DMS153 treated with DMSO at 0.1 percent for 48 hours (cell line): ENCODE measurements around the gene IL17C.
"Not testable (repeated sequence)": the region's sequence is repeated elsewhere in the genome, so short reads cannot be mapped to it uniquely, and the experiment has no call there.

Experiments
- DNase-seq: peaks from one replicate; lab custom pipeline; 2025; ENCODE audit not compliant: unreplicated experiment; lab: John Stamatoyannopoulos, UW

The IL17C gene

DNA sequence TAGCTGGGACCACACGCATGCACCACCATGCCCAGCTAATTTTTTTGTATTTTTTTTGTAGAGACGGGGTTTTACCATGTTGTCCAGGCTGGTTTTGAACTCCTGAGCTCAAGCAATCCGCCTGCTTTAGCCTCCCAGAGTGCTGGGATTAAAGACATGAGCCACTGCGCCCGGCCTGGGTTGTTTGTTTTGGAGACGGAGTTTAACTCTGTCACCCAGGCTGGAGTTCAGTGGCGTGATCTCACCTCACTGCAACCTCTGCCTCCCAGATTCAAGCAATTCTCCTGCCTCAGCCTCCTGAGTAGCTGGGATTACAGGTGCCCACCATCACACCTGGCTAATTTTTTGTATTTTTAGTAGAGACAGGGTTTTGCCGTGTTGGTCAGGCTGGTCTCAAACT lies 28.9 kb upstream of the IL17C start:
- DNase-seq, result not testable (repeated sequence)

DNA sequence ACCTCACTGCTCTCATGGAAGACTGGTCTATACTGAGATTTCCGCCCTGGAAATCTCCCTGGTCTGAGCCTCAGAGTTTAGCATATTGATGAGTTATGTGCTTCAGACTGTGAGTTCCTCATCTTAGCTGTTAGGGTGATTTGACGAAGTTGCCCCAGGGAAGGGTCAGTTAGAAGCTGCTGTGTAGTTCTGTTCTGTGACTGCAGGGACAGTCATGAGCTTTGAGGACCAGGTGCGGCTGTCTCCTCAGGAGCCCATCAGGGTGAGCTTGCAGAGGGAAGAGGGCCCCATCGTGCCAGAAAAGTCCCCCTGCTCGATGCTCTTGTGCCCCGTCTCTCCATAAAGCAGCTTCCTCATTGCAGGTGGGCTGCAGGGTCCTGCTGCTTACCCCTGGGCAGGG lies 28.3 kb upstream of the IL17C start:
- DNase-seq, result no peak

DNA sequence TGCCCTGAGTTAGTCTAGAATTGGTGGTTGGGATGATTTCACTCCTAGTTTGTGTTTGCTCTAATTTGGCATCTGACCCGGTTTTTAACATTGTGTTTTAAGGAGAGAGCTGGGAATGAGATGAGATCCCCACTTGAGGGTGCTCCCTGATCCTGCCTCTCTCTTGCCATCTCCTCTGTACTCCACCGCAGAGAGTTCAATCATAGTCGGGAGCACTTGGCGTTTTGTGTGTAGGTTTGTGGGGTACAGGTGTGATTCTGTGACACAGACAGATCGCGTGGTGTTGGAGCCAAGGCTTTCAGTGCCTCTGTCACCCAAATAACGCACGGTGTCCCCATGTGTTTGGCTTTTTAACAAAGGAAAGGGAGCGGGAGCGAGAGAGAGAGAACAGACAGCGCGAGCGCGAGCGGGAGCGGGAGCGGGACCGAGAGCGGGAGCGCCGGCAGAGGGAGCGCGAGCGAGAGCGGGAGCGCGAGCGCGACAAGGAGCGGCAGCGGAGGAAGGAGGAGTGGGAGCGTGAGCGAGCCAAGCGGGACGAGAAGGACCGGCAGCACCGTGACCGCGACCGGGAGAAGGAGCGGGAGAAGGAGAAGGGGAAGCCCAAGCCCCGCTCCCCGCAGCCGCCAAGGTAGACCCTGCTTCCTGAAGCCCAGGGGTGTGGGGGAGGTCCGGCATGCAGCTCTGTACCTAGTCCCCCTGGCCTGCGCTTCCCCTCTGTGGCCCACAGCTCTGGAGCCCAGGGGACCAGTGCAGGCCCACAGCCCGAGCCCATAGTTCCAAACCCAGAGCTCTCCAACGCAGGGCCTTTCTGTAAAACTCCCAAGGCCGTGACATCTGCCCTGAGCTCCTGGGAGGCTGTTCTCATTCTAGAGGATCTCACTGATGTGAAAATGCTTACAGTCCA lies 27.2 kb upstream of the IL17C start:
- DNase-seq, result no peak

DNA sequence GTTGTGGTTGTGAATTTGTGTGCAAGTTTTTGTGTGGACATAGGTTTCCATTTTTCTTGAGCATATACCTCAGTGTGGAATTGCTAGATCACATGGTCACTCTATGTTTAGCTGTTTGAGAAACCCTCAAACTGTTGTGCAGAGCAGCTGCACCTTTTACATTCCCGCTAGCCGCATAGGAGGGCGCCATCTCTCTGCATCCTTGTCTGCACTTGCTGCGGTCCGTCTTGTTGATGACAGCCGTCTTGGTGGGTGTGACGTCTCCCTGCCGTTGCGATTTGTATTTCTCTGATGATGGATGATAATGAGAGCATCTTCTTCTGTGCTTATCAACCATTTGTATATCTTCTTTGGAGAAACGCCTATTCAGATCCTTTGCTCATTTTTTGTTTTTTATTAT lies 25.1 kb upstream of the IL17C start:
- DNase-seq, result no peak

DNA sequence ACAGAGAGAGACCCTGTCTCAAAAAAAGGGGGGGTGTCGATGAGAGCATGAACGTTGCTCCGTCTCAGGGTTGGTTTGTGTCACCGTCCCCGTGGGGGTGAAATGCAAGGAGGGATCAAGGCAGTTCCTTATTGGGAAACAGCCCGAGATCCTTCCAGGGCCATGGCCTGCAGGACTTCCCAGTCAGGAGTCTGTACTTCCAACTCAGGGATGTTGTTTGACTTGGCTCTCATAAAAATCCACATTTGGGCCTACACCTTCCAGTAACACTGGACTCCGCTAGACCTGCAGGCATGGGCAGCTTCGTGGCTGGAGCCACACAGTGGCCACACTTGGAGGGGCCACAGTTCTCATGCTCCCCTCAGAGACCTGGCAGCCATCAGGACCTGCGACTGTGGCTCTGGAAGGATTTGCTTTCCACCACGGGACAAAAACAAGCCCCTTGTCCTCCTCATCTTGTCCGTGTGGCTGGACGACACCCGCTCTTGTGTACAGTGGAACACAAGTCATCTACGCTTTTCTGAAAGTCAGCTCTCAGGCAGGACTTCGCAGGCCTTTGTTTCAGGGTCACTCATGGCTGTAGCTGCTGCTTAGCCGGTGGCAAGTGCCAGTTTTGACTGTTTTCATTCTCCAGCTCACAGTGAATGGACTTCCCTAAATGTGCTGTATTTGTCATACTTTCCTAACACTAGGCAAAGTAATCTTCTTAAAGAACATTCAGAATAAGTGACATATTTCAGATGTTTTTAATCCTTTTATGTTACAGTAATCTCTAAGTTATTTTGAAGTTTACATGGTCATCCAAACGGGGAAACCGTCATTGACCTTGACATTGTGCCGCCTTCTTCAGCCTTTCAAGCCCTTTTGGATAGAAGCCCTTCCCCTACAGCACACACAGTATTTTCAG lies 24.2 kb upstream of the IL17C start:
- DNase-seq, result no peak

DNA sequence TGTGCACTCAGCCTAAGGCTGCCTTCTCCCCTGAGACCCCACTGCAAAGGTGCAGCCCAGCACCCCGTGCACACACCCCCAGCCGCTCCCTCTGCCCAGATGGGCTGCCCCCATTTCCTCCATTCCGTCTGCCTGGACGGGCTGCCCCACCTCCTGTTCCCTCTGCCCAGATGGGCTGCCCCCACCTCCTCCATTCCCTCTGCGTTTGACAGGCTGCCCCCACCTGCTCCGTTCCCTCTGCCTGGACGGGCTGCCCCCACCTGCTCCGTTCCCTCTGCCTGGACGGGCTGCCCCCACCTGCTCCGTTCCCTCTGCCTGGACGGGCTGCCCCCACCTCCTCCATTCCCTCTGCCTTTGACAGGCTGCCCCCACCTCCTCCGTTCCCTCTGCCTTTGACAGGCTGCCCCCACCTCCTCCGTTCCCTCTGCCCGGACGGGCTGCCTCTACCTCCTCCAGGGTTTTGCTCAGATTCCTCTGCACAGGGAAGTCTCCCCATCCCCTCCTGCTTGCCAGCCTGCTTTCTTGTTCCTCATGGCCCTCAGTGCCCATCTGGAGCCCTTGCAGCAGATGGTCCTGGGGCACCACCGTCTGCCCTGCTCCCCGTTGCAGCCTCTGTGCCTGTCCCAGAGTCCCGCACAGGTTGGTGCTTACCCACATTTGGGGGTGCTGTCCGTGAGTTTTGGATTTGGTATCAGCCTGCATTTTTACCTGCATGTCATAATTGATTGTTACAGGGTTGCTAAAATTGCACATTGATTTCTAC lies 23.4 kb upstream of the IL17C start:
- DNase-seq, result no peak

DNA sequence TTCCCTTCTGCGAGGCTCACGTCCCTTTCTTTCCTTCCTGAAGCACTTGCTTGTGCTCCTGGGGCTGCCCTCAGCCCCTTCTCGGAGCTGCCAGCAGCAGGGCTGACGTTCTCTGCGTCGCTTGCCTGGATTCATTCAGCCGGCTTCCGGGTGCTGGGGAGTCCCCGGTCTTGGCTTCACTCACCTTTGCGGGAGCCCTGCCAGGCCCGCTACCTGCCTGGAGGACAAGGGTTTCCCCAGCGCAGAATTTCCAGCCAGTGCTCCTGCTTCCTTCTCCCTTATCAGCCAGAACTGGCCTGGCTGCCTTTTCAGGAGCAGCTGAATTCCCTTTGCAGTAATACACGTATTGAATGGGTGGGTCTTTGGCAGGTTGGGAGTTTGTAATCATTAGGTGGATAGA lies 22.1 kb upstream of the IL17C start:
- peak; percentile 35 for DNase-seq

DNA sequence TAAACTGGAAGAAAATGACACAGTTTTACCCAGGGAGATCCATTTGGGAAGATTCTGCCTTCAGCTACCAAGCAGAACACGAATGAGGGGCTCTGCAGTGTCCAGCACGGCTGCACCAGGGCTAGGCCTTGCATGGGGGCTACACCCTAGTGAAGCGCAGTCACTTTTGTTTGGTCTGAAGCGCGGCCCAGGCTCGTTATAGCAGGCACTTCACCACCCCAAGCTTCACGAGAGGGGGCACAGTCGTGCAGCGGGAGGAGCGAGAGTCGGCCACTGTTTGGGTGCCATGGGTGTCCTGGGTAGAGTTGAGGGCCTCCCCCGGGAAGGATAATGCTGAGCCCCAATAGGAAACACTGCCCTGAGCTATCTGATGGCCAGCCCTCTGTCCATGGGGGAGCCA lies 21.6 kb upstream of the IL17C start:
- no peak for DNase-seq

DNA sequence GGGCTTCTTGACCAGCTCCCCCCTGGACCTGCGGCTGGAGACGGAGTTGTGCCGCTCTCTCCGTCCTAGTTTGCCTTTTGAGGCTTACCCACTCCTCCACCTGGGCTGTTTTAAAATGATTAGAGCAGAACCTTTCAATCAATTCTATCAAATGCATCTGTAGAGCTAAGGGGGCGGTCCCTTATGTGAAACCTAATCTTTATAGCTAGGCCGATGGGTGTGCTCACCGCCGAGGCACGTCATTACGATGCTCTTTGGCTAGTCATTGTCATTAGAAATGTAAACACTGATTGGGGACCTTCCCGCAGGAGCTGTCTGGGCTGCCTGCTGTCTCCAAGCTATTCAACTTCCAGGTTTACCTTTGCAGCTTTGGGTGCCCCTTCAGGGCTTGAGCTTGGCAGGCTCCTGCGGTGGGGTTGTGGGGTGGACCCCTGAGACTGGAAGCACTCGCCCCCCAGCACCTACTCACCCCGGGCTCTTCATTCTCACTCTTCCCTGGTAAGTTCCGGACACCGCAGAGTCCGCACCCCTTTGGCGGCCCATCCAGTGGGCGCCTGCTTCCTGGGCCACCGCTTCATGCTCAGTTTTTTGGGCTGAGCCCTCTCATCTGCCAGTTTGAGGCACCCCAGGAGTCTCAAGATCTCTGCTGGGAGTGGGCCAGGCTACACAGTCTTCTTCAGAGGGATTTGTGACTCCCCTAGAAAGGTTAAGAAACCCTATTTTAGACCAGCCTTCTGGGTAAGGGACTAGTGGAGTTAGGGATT lies 20.9 kb upstream of the IL17C start:
- peak; percentile 81 for DNase-seq

DNA sequence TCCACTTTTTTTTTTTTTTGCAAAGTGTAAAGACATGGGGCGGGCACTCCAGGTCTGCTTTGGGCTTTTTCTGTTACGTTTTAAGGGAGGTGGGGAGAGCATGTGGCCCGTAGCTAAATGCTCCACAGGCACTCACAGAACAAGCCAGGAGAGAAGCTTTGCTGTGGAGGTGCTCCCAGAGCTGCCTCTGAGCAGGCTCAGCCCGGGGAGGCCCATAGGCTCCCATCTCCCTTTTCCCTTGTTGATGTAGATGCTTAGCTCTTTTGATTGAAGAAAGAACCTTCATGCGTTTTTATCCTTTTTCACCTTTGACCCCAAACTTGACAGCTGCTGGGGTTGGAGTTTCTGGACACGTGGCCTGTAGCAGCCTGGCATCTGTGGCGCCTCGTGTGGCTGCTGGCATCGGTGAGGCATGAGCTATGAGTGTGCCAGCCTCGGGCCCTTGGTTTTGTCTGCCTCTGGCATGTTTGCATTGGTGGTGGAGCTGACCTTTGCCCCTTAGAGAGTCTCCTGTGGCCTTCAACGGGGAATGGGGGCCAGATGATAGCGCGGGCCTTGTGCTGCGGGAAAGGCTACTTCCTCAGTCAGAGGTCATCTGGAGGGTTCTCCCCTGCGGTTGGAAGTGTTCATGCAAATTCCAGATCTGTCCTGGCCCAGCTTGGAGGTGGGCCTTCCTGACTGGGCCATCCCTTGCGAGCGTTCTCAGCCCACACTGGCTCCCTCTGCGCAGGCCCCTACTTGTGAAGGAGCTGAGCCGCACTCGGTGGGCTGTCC lies 20.0 kb upstream of the IL17C start:
- no peak for DNase-seq

DNA sequence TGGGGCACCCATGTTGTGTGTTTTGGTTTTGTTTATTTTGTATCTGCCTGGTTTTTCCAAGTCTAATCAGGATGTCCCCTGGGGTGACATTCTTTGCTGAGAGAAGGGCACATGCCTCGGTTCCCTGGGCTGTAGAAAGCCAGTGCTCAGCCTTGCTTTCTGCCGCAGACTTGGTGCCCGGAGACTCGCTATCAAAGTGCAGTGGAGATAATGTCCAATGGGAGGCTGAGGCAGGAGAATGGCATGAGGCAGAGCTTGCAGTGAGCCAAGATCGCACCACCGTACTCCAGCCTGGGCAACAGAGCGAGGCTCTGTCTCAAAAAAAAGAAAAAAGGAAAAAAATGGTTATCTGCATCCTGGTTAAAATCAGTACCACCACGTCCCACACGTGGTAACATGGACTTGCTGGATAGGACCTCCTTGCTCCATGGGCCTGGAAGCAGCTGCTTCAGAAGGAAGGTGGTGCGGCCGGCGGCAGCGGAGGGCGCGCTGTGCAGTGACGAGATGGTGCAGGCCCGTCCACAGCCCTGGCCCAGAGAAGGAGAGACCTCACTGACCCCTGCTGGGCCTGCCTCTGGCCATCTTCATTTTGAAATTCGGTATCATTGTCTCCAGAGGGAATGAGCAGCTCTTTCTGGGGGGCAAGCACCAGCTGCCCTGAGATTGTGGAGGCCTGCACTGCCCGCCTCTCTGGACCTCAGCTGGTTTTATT lies 19.3 kb upstream of the IL17C start:
- DNase-seq, result no peak

DNA sequence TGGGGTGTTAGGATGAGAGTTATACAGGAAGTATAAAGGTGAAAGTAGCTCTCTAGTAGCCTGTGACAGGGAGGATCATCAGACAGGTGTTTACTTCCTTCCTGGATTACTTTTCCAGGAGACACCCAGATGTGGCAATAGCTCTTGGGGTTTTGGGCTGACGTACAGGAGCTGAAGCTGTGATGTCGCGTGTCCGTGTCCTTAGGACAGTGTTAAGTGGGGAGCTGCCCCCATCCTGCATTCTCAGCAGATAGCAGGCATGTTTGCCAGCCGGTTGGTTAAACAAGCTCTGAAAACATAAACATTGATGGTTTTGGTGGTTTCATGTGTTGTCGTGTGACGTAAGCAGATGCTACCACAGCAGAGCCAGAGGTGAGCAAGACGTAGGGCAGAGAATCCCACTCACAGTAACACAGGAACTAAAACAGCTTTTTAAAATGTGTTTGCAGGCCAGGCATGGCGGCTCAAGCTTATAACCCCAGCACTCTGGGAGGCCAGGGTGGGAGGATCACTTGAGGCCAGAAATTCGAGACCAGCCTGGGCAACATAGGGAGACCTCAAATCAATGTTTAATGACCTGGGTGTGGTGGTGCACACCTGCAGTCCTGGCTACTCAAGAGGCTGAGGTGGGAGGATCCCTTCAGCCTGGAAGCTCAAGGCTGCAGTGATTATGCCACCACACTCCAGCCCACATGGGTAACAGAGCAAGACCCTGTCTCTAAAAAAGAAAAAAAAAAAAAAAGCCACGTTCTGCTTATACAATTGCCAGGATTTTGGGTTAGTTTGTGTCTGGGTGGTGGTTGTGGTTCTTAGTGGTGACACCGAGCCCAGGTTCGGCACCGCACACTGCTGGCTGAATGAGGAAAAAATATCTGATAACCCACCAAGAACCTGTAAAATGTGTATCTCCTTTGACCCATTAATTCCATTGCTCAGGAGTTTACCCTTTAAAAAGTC lies 18.2 kb upstream of the IL17C start:
- no peak for DNase-seq

DNA sequence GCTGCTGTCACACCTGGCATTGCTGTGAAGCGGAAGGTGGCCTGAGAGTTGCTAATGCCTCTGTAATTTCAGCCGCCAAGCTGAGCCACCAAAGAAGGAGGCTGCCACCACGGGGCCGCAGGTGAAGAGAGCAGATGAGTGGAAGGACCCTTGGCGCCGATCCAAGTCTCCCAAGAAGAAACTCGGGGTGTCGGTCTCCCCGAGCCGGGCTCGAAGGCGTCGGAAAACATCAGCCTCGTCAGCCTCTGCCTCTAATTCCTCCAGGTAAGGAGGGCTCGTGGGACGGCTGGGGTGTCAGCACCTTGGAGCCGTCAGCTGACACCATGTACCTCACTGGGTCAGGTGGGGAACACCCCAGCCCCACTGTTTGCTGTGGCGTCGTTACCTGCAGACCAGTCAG lies 16.2 kb upstream of the IL17C start:
- no peak for DNase-seq

DNA sequence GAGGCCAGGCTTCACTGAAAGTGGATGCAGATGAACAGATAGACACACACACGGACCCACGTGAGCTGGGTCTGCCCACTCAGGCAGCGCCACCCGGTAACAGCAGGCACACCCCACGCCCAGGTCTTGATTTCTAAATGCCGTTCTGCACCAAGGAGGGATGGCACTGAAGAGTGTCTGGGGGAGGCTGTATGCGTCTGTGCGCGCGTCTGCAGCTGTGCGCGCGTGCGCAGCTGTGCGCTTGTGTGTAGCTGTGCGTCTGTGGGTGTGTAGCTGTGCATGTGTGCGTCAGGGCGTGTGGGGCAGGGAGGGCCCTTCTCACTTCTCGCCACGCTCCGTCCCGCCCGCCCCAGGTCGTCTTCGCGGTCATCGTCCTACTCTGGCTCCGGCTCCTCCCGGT lies 15.5 kb upstream of the IL17C start:
- no peak for DNase-seq

DNA sequence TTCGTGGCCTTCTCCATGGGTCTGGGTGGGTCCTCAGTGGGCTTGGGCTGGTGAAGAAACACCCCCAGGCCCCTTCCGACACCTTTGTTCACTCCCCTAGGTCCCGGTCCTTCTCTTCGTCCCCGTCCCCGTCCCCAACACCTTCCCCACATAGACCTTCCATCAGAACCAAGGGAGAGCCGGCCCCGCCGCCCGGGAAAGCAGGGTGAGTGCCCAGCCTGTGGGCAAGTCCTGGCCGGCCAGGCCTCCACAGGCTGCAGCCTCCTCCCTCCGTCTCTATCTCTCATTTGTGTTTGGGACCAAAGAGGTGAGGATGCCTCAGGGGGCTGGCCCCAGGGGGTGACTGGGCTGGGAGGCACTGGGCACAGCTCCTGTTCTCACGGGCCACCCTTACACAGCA lies 14.5 kb upstream of the IL17C start:
- no peak for DNase-seq

DNA sequence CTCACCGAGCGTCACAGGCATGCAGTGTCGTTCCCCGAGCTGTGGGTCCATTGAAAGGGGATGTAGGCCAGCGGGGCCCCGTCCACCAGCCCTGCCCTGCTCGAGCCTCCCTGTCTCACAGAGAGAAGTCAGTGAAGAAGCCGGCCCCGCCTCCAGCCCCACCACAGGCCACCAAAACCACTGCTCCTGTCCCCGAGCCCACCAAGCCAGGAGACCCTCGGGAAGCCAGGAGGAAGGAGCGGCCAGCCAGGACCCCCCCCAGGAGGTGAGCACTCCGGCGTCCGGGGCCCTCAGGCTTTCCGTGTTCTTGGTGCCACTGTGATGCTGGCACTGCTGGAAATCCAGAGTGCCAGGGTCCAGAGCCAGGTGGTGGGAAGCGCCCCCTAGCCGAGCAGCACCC lies 13.9 kb upstream of the IL17C start:
- no peak for DNase-seq

DNA sequence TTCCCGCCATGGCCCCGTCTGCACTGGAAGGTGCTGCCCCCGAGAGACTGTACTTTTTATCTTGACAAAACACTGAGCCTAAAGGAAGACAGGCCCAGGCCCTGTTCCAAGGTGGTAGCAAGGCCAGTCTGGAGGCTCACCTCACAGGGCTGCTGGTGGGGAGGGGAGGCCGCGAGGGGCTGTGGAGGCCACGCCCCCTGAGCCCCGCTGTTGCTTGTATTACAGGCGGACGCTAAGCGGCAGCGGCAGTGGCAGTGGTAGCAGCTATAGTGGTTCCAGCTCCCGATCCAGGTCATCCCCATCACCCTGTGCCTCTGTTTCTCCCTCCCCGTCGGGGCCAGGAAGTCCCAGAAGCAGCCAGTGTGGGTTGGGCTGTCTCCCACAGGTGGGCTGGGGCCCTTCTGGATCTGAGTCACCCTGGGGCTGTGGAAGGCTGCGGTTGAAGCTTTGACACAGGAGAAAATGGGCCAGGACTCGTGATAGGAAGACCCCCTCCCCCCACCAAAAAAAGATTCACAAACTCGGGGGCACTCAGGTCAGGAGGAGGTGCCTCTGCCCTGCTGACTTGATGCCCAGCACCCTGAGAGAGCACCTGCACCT lies 13.3 kb upstream of the IL17C start:
- no peak for DNase-seq

DNA sequence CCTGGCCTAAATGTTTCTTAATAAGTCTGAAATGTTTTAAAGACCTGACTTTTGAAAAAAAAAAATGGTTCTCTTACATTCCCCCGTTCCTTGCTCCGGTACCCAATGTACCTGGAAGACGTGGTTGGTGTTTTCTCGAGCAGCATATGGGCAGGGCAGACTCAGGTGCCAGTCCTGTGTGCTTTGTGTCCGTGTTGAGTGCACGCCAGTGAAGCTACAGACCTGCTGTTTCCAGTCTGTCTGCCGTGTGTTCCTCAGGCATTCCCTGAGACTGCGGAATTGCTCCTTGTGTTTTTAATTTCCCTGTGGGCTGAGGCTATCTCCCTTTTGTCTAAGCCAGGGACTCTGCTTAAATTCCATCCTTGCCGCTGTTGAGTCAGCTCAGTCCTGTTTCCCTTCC lies 11.7 kb upstream of the IL17C start:
- DNase-seq, result no peak
